LHCN-M2 (cell line): ENCODE data around the gene GLRX5. TPM values are rescaled to one million over a fixed set of nuclear protein-coding genes. Genes with fewer than 3 reads are reported as not detected.

Experiments
- DNase-seq: peaks from one replicate; pipeline ENCODE4 v3.0.0-alpha.2; 2012; ENCODE audit warnings: low read depth
- polyA plus RNA-seq: library from polyadenylated mRNA; unstranded; fragments of >200 nt; gene quantifications from one replicate; pipeline ENCODE4 v1.2.1, GENCODE V29; 2012; ENCODE audit warnings: missing spikeins
- total RNA-seq: library from RNA; depleted of rRNA; stranded (reverse); fragments of >200 nt; gene quantifications from 2 replicates; pipeline ENCODE4 v1.2.3, GENCODE V29; 2014; rRNA removed

The GLRX5 gene
- total RNA-seq: 39.9 and 46.9 TPM in 2 replicates
- polyA plus RNA-seq: 37.3 TPM

DNA sequence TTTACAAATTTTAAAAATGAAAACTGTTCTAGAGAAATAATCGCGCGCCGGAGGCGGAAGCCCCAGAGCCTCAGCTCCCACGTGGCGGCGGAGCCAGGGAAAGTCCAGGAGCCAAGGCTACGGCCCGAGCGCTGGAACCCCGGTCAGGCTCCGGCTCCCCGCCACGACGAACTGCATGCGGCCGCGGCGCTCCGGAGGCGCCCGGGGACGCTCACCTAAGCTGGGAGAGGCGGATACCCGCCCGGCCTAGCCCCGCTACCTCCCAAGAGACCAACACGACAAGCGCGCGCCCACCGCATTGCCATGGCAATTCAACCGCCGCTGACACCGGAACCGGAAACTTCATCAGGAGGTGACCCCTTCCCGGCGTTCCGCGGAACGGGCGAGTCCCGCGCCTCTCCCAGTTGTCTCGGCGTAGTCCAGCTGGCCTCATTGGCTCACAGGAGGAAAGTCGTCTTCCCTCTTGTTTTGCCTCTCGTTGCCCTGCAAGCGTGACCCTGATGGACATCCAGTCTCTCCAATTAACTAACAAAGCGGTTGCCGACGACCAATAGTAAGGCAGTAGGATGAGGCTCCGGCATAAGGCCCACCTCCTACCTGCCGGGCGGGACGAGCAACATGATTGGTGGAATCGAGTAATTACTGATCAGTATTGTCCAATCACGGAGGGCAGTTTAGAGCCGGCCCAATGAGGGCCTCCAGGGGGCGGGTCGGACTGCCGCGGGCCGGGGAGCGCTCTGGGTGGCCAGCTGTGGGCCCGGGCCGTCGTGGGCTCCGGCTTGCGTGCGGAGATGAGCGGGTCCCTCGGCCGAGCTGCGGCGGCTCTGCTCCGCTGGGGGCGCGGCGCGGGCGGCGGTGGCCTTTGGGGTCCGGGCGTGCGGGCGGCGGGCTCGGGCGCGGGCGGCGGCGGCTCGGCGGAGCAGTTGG lies at the start of gene GLRX5:
GLRX5 (plus strand) TSS at position 752 of the 927 bp plus-strand sequence; CDS start at position 792, 40 bp downstream.
- peak; percentile 100 for DNase-seq

DNA sequence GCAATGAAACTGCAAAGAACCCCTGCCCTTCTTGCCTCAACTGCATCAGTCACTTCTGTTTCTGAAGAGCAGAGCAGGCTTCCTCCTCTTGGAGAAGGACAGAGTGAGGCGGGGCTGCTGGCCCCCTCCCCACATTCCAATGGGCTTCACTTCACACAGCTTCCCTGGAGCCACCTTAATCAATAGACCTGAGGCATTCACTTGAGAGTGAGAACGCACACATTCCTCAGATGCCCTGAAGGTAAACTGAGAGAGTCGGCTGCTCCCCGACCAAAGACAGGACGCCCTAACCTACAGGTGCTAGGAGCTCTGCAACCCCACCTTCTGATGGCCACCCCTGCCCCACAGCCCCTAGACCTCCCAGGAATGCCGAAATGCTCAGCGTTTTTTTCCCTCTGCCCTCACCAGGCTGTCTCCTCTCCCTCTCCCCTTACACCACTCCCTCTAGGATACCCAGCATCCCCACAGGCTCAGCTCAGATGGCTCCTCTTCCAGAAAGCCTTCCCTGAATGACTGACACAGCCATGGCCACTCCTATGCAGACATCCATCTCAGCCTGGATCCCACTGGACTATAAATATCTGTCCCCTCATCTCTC lies 49.5 kb upstream of the GLRX5 start:
- DNase-seq: no peak

- no peak for DNase-seq
These were observed 47.8 kb upstream of the GLRX5 start for GRCh38 chr14:95486875-95487668.

DNA sequence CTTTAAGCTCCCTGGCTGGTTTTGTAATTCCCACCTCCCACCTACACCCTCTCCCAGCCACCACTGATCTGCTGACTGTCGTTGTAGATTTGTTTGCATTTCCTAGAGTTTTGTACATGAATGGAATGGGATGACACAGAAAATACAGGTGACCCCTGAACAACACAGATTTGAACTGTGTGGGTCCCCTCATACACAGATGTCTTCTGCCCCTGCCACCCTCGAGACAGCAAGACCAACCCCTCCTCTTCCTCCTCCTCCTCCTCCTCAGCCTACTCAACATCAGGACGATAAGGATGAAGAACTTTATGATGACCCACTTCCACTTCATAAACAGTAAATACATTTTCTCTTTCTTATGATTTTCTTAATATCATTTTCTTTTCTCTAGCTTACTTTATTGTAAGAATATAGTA lies 47.2 kb upstream of the GLRX5 start:
- no peak for DNase-seq

- DNase-seq: peak; percentile 27
These were observed 46.3 kb upstream of the GLRX5 start for GRCh38 chr14:95488376-95489213.

DNA sequence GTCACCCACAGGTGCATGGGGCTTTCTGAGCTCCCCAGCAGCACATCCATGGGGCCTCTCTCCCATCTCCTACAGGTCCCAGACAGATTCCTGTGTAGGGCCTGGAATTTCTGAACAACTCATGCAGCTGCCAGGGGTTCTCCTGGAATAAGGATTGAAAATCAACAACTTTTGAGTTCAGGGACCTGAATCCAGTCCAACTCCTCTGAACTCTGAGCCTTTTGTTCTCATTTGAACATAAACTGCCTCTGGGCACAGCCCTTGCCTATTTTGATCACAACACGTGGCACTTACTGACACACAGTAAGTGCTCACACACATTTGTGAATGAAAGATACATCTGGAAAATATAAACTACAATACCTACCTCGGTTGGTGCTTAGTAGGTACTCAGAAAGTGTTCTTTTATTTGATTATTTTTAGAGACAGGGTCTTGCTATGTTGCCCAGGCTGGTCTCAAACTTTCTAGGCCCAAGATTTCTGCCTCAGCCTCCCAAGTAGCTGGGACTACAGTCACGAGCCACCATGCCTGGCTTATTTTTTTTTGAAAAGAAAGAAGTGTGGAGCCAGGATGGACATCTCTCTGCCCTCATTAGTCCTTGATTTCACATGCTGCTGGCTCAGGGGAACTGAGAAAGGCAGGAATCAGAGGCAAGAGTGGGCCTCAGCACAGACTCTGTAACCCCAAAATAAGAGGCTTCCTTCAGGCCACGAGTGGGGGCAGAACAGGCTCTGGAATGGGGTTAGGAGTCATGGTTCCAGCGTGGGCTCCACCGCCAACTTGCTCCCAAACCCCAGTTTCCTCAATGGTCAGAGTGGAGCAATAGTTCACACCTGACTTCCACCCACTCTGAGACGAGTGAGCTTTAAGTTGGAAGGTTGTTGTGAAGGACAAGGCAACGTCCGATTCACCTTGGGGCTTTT lies 45.4 kb upstream of the GLRX5 start:
- DNase-seq: peak; percentile 35

DNA sequence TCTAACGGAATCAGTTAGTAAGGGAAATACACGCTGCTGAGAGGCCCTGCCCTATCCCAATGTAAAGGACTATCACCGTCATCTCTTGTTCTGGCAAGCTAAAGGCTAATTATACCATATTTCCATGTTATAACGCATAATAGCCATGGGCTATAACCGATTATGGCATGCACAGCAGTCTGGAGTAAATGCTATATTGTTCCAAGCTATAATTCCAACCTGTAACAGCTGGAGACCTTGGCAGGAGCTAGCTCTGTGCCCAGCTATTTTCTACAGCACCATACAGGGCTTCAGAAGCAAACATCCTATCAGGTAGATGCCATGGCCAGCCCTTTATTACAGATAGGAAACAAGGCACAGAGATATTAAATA lies 44.7 kb upstream of the GLRX5 start:
- DNase-seq: no peak

- DNase-seq: no peak
These were observed 44.0 kb upstream of the GLRX5 start for GRCh38 chr14:95490727-95491451.

DNA sequence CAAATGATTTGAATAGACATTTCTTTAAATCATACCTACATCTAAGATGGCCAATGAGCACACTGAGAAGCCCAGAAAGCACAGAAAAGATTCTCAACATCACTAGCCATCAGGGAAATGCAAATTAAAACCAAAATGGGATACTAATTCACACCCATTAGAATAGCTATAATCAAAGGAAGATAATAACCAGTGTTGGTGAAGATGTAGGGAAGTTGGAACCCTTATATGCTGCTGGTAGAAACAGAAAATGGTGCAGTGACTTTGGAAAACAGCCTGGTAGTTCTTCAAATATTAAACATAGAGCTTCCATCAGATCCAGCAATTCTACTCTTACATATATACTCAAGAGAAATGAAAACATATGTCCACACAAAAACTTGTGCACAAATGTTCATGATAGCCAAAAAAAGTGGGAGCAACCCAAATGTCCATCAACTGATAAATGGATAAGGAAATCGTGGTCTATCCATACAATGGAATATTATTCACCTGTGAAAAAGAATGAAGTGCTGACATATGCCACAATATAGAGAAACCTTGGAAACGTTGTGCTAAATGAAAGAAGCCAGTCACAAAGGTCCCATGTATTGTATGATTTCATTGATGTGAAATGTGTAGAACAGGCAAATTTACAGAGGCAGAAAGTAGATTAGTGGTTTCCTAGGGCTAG lies 42.8 kb upstream of the GLRX5 start:
- DNase-seq: no peak

DNA sequence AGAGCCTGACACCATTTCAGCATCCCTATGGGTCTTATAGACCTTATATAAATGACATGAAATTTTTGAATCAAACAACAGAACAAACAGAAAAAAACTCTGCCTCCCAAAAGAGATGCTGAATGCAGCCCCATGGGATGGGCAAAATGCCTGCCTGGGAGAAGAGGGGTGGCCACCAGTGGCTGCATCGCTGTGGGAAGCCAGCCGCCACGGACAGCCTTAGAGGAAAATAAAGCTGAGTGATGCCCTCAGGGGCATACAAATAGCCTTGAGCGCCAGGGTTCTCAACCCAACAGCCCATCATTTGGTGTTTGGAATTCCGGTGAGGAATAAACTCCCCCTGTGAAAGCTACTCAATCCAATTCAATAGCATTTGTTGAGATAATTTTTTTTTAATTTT lies 41.3 kb upstream of the GLRX5 start:
- DNase-seq: no peak

- no peak for DNase-seq
These were observed 40.9 kb upstream of the GLRX5 start for GRCh38 chr14:95493976-95494375.

- no peak for DNase-seq
These were observed 40.4 kb upstream of the GLRX5 start for GRCh38 chr14:95494456-95494855.

- no peak for DNase-seq
These were observed 39.8 kb upstream of the GLRX5 start for GRCh38 chr14:95495076-95495475.

DNA sequence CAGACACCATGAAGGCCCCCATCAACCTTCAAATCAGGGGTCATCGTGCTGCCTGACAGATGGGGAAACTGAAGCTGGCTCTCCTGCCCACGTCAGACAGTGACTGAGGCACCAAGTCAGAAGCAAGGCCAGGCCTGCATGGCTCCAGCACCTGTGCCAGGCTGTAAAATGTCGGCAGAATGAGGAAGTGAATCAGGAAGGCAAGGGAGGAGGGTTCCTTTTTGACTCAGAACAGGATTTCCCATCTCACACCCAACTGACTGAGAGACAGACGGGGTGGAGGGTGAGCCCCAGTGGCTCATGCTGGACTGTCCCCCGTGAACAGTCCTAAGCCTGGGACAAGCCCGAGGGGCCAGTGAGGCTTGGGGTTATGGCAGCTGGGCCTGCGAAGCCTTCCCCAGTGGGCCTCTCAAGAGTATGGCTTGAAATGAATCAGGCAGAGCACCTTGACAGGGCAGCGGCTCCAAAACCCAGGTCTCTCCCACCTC lies 39.3 kb upstream of the GLRX5 start:
- peak; percentile 45 for DNase-seq

GRCh38 chr14:95496111-95496681 lies 38.7 kb upstream of the GLRX5 start:
- DNase-seq: peak; percentile 59

- peak; percentile 95 for DNase-seq
These were observed 38.1 kb upstream of the GLRX5 start for GRCh38 chr14:95496690-95497259.

- DNase-seq: peak; percentile 87
These were observed 37.3 kb upstream of the GLRX5 start for GRCh38 chr14:95497561-95498011.
